Medulla oblongata (tissue), 1 donor: ENCODE results near the gene OS9.

Experiments
- DNase-seq: peaks from one replicate; pipeline ENCODE4 v3.0.0-alpha.2; 2015; ENCODE audit errors: extremely low spot score

OS9 gene

DNA sequence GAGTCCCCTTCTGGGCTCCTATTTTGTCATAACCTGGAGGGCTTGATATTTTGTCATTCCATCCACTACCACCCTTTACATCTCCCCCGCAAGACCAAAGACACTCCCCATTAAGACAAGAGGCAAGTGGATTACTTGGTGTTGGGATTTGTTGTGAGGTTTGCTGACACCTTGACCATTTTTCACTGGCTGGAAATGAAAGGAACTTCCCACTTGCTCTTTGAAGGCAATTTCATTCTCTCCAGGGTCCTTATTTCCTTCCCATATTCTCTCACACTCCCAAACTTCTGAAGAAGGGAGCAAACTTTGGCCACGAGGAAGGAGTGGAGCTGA is 29.7 kb downstream of the OS9 start:
- no peak for DNase-seq

DNA sequence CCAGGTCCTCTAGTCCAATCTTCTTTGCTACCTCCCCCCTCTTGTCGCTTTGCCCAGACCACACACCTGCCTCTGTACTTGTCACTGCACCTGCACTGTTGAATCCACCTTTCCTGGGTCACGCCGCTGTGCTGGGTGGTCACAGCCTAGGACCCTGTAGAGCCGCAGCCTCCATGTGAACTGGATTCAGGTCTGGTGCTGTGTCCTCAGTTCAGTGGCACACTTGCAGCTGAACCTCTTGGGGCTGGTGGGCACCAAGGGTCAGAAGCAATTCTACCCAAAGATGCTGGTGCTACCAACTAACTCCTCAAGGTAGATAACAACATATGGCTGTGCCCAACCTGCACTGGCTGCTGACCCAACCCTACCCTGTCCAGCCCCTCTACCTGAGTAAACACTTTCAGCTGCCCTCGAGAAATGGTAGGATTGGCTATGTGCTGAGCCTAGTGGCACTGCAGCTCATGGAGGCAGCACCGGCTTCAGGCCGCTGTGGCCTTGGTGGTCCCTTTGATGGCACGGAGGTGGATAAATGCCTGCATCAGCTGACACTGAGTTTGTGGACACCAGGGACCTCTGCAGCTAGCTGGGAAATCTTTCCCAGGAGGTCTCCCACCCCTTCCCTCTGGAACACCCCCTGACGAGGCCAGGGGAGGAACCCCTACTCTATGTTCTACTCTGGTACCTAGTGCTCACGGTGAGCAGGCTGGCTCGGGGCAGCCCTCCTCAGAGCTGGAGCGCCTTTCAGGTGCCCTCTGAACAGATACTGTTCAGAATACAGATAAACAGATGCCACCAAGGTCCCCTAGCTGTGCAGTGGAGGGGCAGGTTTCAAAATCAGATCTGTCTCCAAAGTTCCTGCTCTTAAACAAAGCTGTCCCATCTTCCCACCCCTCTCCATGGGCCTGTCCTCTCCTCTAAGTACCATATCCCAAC is 30.3 kb downstream of the OS9 start:
- no peak for DNase-seq

DNA sequence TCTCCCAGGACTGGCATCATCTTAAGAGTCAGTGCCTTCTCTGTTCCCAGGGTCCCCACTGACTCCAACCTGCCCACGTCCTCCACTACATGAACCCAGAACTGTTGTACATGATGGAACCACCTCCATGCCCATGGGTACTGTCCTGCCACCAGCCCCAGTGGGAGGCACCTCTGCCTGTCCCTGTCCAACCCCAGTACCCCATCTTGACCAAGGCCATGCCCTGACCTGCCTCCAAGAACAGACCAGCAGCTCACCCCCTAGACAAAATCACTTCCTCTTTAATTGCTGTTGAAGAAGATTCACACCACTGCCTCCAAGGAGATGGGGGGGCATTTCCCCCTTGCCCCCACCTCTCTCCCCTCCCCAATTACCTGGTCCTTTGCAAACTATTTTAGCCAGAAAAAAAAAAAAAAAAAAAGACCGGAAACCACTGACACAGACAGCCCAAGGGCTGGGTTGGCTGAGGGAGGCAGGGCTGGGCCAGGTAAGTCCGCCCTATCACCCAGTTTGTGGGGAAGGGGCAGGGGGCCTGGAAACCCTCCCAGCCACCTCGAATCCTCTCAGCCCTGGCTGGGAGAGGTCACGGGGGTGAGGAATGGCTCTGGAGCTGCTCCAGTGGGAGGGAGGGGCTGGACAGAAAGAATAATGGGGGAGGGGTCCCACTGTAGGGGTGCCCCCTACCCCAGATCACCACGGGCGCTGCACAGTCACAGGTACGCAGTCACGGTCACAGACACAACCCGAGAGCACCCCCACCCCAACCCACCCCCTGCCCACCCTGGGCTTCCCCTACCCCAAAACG is 31.2 kb downstream of the OS9 start:
- DNase-seq = no peak

DNA sequence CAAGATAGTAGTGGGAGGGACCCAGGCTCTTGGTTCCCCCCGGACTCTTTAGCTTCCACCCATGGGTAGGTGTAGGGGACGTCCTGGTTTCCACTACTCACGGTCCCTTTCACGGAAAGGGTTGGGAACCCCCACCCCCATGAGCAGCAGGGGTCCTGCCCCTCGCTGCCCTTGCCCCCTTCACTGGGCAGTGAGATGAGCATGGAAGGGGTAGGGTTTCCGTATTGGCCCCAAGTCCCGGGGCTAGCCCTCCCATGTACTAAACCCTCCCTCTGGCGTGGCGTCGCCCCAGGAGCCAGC is 31.9 kb downstream of the OS9 start:
- DNase-seq = no peak

DNA sequence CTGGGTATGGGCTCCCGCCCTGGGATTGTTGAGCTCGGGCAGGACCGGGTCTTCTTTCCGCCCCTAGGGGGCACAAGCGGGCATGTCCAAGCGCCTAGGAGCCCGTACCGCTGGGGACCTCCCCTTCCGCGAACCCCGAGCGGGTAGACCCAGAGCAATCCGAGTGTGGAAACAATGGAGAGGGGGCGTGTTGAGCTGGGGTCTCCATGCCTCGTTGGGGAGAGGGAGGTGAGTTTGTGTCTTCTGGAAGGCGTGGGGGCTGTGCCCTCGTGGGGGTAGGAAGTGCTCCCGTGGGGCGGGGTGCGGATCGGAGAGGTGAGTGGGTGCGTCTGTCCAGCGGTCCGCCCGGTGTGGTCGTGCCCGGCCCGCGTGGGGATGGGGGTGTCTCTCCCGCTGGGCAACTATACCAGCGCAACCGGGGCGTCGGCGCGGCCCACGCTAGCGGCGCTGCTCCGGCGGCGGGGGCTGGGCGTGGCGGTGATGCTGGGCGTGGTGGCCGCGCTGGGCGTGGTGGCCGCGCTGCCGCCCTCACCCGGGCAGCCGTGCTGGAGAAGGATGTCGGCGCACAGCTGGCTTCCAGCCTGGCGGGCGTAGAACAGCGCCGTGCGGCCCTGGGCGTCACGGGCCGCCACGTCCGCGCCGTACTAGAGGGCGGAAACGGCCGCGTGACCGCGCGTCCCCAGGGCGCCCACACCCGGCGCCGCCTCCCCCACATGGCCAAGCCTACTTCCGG is 32.4 kb downstream of the OS9 start:
- peak; percentile 58 for DNase-seq

DNA sequence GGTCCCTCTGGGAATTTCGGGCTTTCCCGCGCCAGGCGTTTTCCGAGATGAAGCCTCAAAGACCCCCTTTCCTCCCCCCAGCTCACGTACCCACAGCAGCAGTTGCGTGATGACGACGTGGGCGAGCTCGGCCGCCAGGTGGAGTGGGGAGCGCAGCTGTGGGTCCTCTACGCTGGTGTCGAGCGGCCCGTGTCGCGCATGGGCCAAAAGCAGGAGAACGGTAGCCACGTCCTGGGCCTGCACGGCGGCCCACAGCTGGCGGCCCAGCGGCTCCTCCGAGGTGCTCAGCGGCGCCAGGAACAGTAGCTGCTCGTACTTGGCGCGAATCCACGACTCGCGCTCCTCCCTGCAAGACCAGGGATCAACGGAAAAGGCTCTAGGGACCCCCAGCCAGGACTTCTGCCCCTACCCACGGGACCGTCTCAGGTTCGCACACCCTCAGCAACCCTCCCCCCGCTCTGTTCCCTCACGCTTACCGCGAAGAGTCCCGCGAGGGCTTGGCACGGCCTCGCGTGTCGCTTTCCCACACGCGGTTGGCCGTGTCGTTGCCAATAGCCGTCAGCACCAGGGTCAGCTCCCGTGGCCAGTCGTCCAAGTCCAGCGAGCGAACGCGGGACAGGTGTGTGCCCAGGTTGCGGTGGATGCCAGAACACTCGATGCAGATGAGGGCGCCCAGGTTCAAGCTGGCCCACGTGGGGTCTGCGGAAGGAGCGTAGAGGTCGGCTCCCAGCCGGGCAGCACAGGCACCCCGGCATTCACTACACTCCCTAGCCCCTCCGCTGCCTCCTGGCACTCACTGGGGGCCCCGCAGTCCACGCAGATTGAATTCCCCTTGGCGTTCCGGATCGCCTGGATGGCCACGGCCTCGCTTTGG is 33.2 kb downstream of the OS9 start:
- DNase-seq = no peak

DNA sequence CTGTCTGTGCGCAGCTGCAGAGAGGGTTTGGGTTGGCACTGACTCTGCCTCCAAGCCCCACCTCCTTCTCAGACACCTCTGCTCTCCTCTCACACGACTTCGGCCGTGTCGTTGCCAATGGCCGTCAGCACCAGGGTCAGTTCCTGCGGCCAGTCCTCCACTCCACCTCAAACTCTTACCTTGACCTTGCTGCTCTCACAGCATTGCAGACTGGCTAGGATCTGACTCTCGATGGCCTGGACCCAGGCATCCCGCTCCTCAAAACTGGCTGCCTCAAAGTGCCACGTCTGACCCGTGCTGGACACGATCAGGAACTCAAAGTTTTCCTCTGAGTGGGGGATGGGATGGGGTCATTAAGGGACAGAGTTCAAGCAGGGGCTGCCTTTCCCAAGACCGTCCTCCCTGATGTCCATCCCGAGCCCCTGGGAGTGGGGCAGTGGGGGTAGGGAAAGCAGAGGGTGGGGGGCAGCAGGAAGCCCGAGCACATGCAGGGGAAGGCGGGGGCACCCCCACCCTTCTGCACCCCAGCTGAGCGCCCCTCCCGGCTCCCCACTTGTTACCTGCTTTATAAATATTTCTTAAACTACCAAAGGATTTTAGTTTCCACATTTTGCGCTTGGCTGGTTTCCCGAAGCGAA is 33.9 kb downstream of the OS9 start:
- DNase-seq = no peak

DNA sequence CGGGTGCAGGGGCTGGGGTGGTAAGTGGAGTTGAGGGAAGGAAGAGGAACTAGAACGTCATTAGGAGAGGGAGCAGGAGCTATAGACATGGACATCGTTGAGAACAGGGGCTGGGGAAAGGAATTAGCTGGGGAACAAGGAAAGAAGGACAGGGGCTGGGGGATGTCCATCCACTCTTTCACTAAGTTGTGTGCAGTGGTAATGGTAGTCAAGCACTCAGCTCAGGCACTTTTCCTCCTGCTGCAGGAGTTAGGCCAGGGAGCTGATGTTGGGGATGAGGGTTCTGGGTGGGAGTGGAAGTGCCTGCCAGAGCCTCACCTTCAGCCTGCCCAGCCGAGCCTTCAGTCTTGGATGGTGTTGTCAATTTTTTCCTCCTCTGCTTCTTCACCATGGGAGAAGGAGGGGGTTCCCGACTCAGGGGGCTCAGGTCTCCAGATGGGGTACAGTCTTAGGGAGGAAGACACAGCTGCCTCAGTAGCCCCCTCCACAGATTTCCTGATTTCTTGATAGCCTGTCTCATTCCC is 35.5 kb downstream of the OS9 start:
- DNase-seq = no peak

DNA sequence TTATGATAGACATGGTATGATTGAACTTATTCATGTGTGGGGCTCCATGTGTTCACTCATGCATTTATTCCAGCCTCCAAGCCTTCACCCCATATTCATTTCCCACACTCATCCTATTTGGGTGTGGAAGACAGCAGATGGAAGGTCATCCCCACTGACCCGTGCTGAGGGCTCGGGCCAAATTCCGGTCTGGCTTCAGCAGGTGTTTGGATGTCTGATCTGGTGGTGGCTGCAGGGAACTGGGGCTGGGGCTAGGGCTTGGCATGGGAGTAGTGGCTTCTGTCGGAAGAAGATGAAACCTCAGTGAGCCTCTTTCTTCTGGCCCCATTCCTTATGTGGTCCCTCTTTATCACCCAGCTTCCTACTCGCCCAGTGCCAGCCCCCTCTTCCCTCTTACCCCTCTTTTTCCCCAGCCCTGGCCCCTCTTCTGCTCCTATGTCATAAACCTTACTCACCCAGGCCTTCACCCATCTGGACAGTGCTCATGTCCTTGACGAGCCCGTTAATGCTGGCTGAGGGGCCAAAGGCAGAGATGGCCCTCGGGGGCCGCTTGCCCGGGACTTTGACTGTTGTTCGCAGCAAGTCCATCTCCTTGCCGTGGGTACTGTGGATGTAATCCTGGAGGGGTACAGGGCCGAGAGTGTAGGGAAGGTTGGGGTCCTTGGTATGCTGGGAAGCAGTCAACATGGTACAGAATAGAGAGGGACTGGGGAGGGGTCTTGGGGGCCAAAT is 36.6 kb downstream of the OS9 start:
- no peak for DNase-seq

DNA sequence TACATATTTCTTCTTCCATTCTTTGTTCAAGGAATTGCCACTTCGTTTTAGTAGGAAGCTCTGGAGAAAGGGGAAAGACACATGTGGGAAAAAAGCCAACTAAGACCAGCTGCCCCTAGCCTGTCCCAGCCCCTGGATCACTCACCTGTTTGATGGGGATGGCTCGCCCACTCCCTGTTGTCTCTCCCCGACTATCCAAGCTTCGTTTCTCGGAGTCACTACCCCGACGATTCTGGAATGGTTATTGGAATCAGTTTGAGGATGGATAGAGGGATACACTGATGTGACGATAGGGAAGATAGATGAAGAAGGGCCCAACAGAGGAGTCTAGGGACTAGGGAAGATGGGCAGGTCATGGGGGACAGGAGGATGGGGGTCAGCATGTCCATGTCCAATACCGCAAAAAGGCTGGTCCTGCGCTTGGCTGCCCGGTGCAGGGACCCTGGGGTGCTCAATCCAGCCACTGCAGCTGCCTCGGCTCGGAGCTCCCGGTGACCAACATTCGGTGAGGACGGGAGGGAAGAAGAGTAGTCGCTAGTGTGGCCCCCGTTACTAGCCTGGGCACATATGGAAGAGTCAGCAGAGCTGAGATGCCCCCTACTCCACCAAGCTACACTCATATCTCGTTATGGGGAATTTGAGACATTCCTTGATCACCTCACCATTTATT is 37.6 kb downstream of the OS9 start:
- no peak for DNase-seq

DNA sequence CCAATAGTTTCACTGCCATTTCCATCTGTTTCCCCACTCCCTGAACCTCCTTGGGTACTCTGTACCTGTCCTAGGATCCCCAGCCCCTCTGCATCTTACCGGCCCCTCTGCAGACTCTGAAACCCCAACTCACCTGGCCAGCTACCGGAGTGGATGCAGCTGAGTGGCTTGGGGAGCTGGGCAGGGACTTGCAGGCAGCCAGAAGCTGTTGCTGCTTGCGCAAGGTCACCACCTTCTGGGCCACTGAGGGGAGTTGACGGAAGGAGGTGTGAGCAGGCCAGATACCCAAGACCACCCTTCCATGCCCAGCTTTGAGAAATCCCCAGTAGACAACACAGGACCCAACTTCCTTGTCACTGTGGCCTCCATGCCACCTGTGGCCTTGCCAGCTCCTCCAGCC is 38.3 kb downstream of the OS9 start:
- no peak for DNase-seq

DNA sequence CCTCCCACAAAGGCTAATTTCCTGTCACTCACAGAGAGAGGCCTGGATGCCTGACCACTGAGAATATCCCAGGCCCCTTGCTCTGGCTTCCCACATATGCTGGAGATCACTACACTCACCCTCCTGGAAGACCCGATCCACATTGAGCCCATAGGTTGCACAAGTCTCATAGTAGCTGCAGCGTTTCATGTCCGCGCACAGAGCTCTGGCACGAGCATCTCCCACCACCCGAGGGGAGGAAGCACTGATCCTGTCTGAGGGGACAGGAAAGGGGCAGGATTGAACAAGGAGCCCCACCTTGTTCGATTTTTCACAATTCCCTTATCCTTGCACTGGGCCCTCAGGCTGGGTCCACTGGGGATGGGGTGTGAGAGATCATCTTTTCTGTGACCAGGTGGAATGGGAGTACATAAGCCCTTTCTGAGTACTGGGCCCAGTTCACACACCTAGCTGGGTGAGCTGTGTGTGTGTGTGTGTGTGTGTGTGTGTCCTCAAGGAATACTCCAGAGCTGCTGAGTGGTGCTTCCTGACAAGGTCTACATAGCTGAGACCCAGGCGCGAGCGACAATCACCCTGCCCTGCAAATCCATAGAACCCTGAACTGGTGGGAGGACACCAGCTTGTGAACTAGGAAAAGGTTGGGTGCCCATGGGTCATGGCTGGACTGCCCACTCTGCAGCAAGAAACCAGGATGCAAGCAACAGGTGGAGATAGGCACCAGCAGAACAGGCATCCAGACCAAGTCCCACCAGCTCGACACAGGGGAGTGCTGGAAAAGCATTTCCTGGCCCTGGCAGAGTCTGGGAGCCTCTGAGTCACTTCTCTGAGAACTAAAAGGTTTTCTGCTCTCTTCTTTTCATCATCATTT is 39.0 kb downstream of the OS9 start:
- DNase-seq = no peak

DNA sequence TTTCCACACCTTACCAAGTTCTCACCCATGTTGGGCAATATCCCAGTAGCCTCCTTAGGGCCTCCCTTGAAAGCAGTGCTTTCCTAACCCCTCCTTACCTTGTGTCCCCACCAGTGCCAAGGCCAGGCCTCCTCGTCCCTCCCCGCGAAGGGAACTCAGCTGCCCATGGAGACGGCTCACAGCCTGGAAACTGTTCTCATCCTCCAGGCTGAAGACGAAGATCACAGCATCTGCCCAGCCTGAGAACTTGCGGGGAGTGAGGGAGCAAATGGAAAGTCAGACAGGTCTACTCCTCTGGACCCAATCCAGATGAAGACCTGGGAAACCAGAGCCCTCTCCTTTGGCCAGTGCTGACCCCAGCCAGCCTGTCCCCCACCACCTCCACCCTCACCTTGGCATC is 40.0 kb downstream of the OS9 start:
- DNase-seq = no peak

DNA sequence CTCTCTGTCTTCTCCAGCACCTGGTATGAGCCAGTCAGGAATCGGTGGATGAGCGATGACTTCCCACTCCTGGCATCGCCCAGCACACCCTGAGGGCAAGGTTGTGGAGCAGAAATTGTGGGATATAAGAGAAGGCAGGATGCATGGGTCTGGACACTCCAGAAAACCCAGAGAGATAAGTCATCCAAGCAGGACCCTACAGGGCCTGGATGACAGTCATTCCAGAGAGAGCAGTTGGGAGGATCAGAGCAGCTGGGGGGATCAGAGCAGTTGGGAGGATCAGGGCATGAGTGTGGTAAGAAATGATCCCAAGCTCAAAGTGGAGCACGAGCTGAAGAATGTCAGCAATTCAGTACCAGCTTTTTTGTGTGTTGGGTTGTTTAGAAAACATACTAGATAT is 40.7 kb downstream of the OS9 start:
- DNase-seq = no peak

DNA sequence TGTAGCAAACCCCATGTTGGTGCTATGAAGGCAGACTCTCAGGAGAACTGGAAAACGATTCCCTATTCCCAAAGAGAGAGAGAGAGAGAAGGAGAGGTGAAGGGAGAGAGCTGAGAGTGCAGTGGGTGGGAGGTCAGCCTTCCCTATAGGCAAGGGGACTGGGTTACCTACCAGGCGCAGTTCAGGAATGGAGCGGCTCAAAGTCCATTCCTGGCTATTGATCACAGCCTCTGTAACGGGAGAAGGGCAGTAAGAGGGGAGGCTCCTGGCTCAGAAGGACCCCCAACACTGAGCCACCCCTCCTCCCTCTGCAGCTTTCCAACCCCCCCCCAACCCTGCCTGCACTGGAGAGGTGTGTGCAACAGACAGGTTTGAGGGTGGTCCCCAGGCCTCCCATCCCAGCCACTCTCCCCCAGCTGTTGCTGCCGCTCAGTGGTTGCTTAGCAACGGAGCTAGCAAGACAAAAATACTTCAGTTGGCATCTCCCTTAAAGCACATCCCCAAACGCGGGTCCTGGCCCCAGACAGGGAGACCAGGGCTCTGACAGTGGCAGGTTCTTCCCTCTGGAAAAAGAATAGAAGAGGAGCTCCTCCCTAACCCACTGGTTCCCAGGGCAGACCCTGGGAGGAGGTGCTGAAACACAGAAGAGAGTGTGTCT is 41.4 kb downstream of the OS9 start:
- DNase-seq = no peak

DNA sequence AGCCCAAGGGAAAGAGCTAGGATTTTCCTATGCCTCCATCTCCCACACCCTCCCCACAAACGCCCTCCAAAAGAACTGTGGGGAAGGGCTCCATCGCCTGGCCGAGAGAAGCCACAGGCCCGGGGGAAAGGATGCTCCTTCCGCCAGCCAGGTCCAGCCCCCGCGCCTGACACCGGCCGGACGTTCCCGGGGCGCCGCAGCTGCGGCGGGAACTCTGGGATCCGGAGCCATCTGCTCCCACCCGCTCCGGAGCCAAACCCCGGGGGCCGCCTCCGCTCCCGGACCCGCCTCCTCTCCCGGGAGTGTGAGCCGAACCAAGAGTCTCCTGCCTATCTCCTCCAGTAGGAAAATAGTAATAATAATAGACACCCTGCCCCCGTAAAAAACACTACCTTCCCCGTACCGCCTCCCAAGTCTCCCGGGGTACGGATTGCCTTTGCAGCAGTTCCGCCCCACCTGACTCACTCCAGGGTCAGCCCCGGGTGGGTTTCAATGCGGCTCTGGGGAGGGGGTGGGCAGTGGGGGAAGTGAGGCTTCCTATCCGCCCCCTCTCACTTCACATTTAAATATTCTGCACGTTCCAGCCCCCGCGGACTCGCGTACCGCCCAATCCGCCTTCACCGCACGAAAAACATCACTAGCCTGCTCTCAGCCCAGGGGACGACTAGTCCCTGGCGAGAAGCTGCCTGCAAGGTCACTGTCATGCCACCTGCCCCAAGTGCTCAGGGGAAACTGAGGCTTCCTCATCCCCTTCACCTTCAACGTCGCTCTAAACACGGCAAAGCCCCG is 42.2 kb downstream of the OS9 start:
- DNase-seq = peak; percentile 42

DNA sequence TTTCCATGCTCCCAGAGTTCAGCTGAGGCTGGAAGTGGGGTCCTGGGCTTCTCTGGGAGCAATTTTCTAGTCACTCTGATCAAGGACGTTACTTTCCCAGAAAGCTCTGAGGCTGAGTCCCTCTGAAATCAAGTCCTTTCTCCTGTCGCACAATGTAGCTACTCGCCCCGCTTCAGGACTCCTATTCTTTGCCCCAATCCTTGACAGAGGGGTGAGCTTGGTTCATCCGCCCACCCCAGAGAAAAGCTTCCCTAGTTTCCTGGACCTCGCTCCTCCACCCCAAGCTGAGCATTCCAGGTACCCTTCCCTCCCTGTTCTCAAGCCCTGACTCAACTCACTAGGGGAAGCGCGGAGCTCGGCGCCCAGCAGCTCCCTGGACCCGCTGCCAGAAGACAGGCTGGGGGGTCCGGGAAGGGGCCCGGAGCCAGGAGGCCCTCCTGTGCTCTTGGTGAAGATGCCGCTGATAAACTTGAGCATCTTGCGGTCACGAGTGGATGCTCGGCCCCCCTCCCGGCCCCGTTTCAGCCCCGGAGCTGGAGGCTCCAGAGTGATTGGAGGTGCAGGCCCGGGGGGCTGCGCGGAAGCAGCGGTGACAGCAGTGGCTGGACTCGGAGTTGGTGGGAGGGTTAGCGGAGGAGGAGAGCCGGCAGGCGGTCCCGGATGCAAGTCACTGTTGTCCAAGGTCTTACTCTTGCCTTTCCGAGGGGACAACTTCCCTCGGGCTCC is 43.0 kb downstream of the OS9 start:
- DNase-seq = no peak
